ENCODE data around the gene SLC32A1. TPM values are rescaled to one million over a fixed set of nuclear protein-coding genes. Genes with fewer than 3 reads are reported as not detected.

SLC32A1 gene
- total RNA-seq, 1 donor from 2014 or later = 0.04 TPM

- no peak overlapping the region for H3K4me2 ChIP-seq
- H3K4me1 ChIP-seq = no peaks in the 10 kb centered on the region
- no peak overlapping the region for H3K9ac ChIP-seq
- H3K9me3 ChIP-seq (ENCODE audit: low read depth) = no peaks in the 10 kb centered on the region
- H3K27me3 ChIP-seq = peaks cover 91% of the 10 kb centered on the region
- H4K20me1 ChIP-seq (ENCODE audit: low read depth) = peaks cover 43% of the 10 kb centered on the region
- Mint-ChIP-seq H3K27me3 (ENCODE audit: insufficient read depth, low read depth) (peaks cover 26% of the 10 kb centered on the region), H3K4me1 (no peaks in the 10 kb centered on the region), H3K4me3 (no peak overlapping the region), H3K9me3 (no peaks in the 10 kb centered on the region), H3K27ac (no peak overlapping the region), H3K36me3 (no peaks in the 10 kb centered on the region)
- peak; percentile 89 for DNase-seq (ENCODE audit: low spot score)
- H2AFZ ChIP-seq (replicated peaks) = no peak overlapping the region
- H3K79me2 ChIP-seq (ENCODE audit: low read depth) = no peaks in the 10 kb centered on the region
- no peaks in the 10 kb centered on the region for H3F3A ChIP-seq (ENCODE audit: low read depth)
- H3K27ac ChIP-seq = no peak overlapping the region
- no peaks in the 10 kb centered on the region for H3K36me3 ChIP-seq
- H3K4me3 ChIP-seq = no peak overlapping the region
- TF ChIP-seq EZH2 (IDR thresholded peaks at IDR 0.05) (no peak), EZH2phosphoT487 (IDR thresholded peaks at IDR 0.05) (peak; percentile 27), CTCF (IDR thresholded peaks at IDR 0.05) (no peak)
Observed at GRCh38 chr20:38680500-38681306, 43.6 kb upstream of the SLC32A1 start.

GRCh38 chr20:38685271-38685670, 39.0 kb upstream of the SLC32A1 start:
- no peaks in the 10 kb centered on the region for H3K4me1 Mint-ChIP-seq
- TF ChIP-seq CTCF (IDR thresholded peaks at IDR 0.05) (no peak), EZH2 (IDR thresholded peaks at IDR 0.05) (no peak), EZH2phosphoT487 (IDR thresholded peaks at IDR 0.05) (no peak)
- no peaks in the 10 kb centered on the region for H3K36me3 Mint-ChIP-seq
- no peaks in the 10 kb centered on the region for H3K79me2 ChIP-seq (ENCODE audit: low read depth)
- H3K27me3 ChIP-seq = peaks cover 91% of the 10 kb centered on the region
- no peak overlapping the region for H3K4me3 Mint-ChIP-seq
- H2AFZ ChIP-seq (replicated peaks) = no peak overlapping the region
- H4K20me1 ChIP-seq (ENCODE audit: low read depth) = peaks cover 55% of the 10 kb centered on the region
- H3K27ac Mint-ChIP-seq = no peak overlapping the region
- H3K4me1 ChIP-seq = no peaks in the 10 kb centered on the region
- no peaks in the 10 kb centered on the region for H3K36me3 ChIP-seq
- H3K4me2 ChIP-seq = no peak overlapping the region
- H3K9ac ChIP-seq = no peak overlapping the region
- H3K9me3 Mint-ChIP-seq = no peaks in the 10 kb centered on the region
- H3F3A ChIP-seq (ENCODE audit: low read depth) = no peaks in the 10 kb centered on the region
- no peak overlapping the region for H3K27ac ChIP-seq
- H3K27me3 Mint-ChIP-seq (ENCODE audit: insufficient read depth, low read depth) = peaks cover 22% of the 10 kb centered on the region
- H3K9me3 ChIP-seq (ENCODE audit: low read depth) = no peaks in the 10 kb centered on the region
- no peak overlapping the region for H3K4me3 ChIP-seq
- DNase-seq (ENCODE audit: low spot score) = no peak

- Histone ChIP-seq H3F3A (ENCODE audit: low read depth) (no peaks in the 10 kb centered on the region), H3K4me3 (no peak overlapping the region), H3K27me3 (peaks cover 96% of the 10 kb centered on the region), H3K27ac (no peak overlapping the region), H3K79me2 (ENCODE audit: low read depth) (no peaks in the 10 kb centered on the region), H3K9ac (no peak overlapping the region), H3K4me1 (no peaks in the 10 kb centered on the region), H3K36me3 (no peaks in the 10 kb centered on the region), H3K4me2 (no peak overlapping the region), H2AFZ (replicated peaks) (no peak overlapping the region), H3K9me3 (ENCODE audit: low read depth) (no peaks in the 10 kb centered on the region), H4K20me1 (ENCODE audit: low read depth) (peaks cover 50% of the 10 kb centered on the region)
- DNase-seq (ENCODE audit: low spot score) = peak; percentile 84
- Mint-ChIP-seq H3K27ac (no peak overlapping the region), H3K4me1 (no peaks in the 10 kb centered on the region), H3K9me3 (no peaks in the 10 kb centered on the region), H3K36me3 (no peaks in the 10 kb centered on the region), H3K4me3 (no peak overlapping the region), H3K27me3 (ENCODE audit: insufficient read depth, low read depth) (peaks cover 18% of the 10 kb centered on the region)
- no peak for TF ChIP-seq EZH2phosphoT487 (IDR thresholded peaks at IDR 0.05)
- TF ChIP-seq EZH2 (IDR thresholded peaks at IDR 0.05) = no peak
- no peak for TF ChIP-seq CTCF (IDR thresholded peaks at IDR 0.05)
Observed at GRCh38 chr20:38685853-38686473, 38.3 kb upstream of the SLC32A1 start.
